ENCODE measurements around the gene NOTCH1. TPM values are rescaled to one million over a fixed set of nuclear protein-coding genes. Genes with fewer than 3 reads are reported as not detected.

The NOTCH1 gene
- total and polyA plus RNA-seq, 8 donors, result 9.3 to 39.8 (median 22.5) TPM

DNA sequence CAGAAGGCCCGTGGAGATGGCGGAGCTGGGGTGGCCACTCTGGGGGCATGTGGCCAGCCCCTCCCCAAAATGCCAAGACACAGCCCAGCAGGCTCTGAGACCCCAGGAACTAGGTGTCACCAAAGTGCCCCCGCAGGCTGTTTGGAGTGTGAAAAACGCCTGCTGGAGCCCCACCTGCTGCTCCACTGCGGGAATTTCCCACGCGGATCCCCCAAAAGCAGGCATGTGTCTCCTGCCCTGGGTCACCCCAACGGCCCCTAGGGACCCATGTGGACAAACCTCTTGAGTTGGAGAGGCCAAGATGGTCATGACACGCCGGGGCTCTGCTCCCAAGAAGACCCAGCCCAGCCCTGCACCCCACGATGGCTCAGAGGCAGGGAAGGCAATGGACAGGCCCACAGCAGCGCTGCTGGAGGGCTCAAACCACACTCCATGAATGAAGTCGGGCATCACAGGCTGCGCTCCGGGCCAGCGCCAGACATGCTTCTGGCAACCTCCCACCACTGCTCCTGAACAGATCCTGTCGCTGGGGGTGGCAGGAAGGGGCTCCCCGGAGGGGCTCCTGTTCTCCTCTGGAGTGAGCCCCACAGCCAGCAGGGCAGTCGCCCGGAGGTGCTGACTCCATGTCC is 15.3 kb downstream of the NOTCH1 start:
- WGBS, 2 donors, result 69 to 76% methylated on average over 20 of the region's 20 CpGs
- H3K27ac ChIP-seq, result no peak overlapping the region
- DNase-seq, result no peak

DNA sequence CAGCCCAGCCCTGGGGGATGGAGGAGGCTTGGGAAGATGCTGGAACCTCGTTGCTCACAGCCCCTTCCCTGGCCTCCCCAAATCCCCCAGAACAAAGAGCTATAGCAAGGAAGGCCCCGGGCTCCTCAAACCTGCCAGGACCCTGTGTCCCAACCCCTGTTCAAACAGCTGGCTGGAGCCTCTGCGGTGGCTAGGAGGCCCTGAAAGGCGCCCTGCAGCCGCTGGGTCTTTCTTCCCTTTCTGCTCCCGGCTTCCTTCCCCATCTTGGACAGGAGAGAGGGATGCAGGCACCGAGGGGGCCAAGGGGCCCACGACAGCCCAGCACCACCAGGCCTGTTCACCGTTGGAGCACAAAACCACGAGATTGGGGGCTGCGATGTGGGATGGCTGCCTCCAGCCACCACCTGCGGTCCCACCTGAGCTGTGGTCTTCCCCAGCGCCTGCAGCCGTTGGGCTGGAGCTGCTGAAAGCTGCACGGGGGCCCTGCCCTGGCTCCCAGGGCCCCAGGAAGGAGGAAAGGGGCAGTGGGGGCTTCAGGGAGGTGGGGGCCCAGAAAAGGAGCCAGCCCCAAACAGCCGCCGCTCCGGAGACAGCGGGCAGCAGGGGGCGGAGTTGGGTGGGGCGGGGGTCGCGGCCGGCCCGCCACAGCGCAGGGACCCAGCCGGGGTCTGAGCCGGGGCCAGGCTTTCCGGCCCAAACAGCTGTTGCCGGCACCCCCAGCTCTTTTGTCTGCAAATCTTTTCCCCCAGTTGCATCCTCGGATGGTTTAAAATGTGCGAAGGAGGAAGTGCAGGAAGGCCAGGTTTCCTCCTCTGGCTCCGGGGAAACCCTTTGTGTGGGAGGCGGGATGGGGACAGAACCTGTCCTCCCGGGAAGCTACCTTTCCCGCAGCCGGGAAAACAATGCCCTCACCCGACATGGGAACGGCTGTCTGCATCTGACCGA is 16.1 kb downstream of the NOTCH1 start:
- Histone ChIP-seq H3K36me3 (peaks cover 0 to 9% (median 0%) of the 10 kb centered on the region in 3 donors), H3K9me3 (no peaks in the 10 kb centered on the region), H3K4me1 (peaks cover 5 to 33% (median 20%) of the 10 kb centered on the region in 3 donors), H3K27me3 (no peaks in the 10 kb centered on the region), H3K4me3 (no peak overlapping the region), H3K27ac (no peak overlapping the region)
- intact Hi-C loops (cut with DNase I), result no loop called here
- FAIRE-seq (no peak), DNase-seq (no peak), ATAC-seq (no peak)
- WGBS, 2 donors, result 76 to 81% methylated on average over 38 to 40 of the region's 40 CpGs
- TF ChIP-seq, protein P1, sequence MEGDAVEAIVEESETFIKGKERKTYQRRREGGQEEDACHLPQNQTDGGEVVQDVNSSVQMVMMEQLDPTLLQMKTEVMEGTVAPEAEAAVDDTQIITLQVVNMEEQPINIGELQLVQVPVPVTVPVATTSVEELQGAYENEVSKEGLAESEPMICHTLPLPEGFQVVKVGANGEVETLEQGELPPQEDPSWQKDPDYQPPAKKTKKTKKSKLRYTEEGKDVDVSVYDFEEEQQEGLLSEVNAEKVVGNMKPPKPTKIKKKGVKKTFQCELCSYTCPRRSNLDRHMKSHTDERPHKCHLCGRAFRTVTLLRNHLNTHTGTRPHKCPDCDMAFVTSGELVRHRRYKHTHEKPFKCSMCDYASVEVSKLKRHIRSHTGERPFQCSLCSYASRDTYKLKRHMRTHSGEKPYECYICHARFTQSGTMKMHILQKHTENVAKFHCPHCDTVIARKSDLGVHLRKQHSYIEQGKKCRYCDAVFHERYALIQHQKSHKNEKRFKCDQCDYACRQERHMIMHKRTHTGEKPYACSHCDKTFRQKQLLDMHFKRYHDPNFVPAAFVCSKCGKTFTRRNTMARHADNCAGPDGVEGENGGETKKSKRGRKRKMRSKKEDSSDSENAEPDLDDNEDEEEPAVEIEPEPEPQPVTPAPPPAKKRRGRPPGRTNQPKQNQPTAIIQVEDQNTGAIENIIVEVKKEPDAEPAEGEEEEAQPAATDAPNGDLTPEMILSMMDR (IDR thresholded peaks at IDR 0.05), result no peak

More for the DNA sequence above, 15.3 kb downstream of the NOTCH1 start:
- H3K36me3 ChIP-seq, result peaks cover 0 to 9% (median 0%) of the 10 kb centered on the region in 3 donors
- peaks cover 5 to 33% (median 20%) of the 10 kb centered on the region in 3 donors for H3K4me1 ChIP-seq
- H3K27me3 ChIP-seq, result no peaks in the 10 kb centered on the region
- intact Hi-C loops (cut with DNase I), result no loop called here
- H3K9me3 ChIP-seq, result no peaks in the 10 kb centered on the region
- no peak for FAIRE-seq
- TF ChIP-seq, protein P1 (IDR thresholded peaks at IDR 0.05), result no peak
- no peak for ATAC-seq
- no peak overlapping the region for H3K4me3 ChIP-seq

DNA sequence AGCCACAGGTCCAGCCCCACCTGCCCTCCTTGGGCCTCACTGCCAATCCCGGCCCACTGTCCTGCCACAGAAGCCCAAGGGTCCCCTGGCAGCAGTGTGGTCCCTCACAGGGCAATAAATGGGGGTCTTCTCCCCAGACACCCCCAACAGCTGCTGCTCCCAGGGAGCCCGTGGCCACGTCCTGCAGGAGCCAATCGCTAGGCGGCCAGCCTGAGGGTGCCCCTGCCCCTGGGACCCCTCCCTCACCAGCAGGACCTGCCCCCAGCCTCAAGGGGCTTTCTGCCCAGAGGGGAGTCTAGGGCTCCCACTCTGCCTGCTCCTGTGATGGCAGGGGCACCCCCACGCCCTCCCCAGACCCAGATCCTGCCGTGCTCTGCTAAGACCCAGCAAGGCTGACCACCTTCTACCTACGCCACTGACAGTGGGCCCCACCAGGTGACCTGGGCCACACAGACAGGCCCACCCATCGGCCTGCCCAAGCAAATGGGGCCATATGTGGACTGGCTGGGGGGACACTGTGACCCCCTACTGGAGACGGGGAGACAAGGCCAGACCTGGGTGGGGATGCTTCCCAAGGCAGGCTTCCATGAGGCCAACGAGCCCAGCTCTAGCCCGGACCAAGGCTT is 17.0 kb downstream of the NOTCH1 start:
- no peak for FAIRE-seq
- no peak for DNase-seq
- TF ChIP-seq, protein P1 (IDR thresholded peaks at IDR 0.05), result no peak
- WGBS, 2 donors, result 91 to 93% methylated on average over 12 of the region's 12 CpGs
- ATAC-seq, result no peak
- H3K4me3 ChIP-seq, result no peak overlapping the region
- no peaks in the 10 kb centered on the region for H3K9me3 ChIP-seq
- H3K27me3 ChIP-seq, result no peaks in the 10 kb centered on the region
- intact Hi-C loops (cut with DNase I), result no loop called here
- peaks cover 0 to 4% (median 0%) of the 10 kb centered on the region in 3 donors for H3K36me3 ChIP-seq
- H3K27ac ChIP-seq, result no peak overlapping the region
- peaks cover 5 to 33% (median 20%) of the 10 kb centered on the region in 3 donors for H3K4me1 ChIP-seq

DNA sequence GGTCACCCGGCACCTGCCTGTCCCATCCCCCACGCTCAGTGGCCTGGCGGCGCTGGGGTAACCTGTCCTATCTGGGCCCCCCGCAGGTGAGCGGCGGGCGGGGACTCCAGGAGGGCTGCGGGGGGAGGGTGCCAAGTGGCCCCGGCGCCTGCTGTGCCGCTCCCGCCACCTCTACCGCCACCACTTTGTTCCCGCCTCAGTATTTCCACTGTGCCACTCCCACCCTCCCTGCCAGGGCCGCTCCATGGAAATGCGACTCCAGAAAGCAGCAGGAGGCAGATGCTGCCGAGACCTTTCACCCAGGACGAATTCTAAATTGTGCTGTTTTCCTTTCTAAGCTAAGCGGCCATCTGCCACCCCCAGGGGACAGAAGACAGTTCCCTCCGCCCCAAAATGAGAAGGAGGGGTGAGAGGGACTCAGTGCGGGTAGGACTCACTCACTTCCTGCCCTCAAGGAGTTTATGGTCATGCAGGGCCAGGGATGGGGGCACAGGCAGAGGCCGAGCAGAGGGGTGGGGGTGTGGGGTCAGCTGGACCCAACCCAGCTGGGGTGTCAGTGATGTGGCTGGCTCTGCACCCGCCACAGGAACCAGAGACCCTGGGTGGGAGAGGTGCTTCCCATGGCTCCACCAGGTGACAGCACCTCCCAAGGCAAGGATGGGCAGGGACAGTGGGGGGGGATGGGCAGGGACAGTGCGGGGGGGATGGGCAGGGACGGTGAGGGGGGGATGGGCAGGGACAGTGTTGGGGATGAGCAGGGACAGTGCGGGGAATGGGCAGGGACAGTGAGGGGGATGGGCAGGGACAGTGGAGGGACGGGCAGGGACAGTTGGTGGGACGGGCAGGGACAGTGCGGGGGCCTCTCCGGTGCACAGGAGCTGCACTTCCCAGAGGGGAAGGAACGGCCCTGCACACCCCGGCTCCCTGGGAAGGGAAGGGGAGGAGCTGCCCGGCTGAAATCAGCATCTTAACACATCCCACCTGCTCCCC is 17.8 kb downstream of the NOTCH1 start:
- Histone ChIP-seq H3K27me3 (no peaks in the 10 kb centered on the region), H3K4me1 (peaks cover 5 to 32% (median 20%) of the 10 kb centered on the region in 3 donors), H3K4me3 (no peak overlapping the region), H3K9me3 (no peaks in the 10 kb centered on the region), H3K36me3 (peaks cover 0 to 5% (median 2%) of the 10 kb centered on the region in 3 donors), H3K27ac (no peak overlapping the region)
- WGBS, 2 donors, result 64 to 69% methylated on average over 33 to 34 of the region's 34 CpGs
- FAIRE-seq (no peak), DNase-seq (no peak), ATAC-seq (peak in 3 of 4 donors; percentile 5 to 11 (median 8))
- intact Hi-C loops (cut with DNase I), result no loop called here
- TF ChIP-seq, protein P1 (IDR thresholded peaks at IDR 0.05), result no peak
